SK-N-SH treated with all-trans-retinoic acid at 6 μM for 48 hours (cell line): Measurements from ENCODE around the gene SPESP1.

Experiments
- CSRNP3 ChIP-seq: fragments of 250-450 bp; sonication (Bioruptor Pico); IDR thresholded peaks from 2 replicates; pipeline ENCODE4 v1.5.1; 2021; ENCODE audit warnings: mild to moderate bottlenecking, moderate library complexity
- ISL1 ChIP-seq: fragments of 250-450 bp; sonication (Bioruptor Pico); IDR thresholded peaks from 2 replicates; pipeline ENCODE4 v2.1.2; 2022; ENCODE audit warnings: mild to moderate bottlenecking, moderate library complexity
- RARB ChIP-seq: fragments of 250-450 bp; sonication (Bioruptor Pico); IDR thresholded peaks from 2 replicates; pipeline ENCODE4 v1.8.0; 2021; ENCODE audit warnings: mild to moderate bottlenecking, moderate library complexity
- SNAI2 ChIP-seq: fragments of 250-450 bp; sonication (Bioruptor Pico); IDR thresholded peaks from 2 replicates; pipeline ENCODE4 v1.5.0; 2020; ENCODE audit warnings: mild to moderate bottlenecking, moderate library complexity
- TCF4 ChIP-seq: fragments of 250-450 bp; sonication (Bioruptor Pico); IDR thresholded peaks from 2 replicates; pipeline ENCODE4 v1.8.0; 2021; ENCODE audit warnings: mild to moderate bottlenecking, moderate library complexity, borderline replicate concordance
- ZNF70 ChIP-seq: fragments of 450-650 bp; formaldehyde crosslinking; IDR thresholded peaks from 2 replicates; pipeline ENCODE4 v1.5.0; 2020; ENCODE audit warnings: mild to moderate bottlenecking, moderate library complexity

GRCh38 chr15:68979816-68980215 is 49.5 kb downstream of the SPESP1 start:
- TF ChIP-seq SNAI2 (CRISPR knock-in tag), result no peak
- no peak for TF ChIP-seq ZNF70
- no peak for TF ChIP-seq RARB
- no peak for TF ChIP-seq TCF4 (CRISPR knock-in tag)
- TF ChIP-seq ISL1, result no peak
- TF ChIP-seq CSRNP3, result no peak
